Measurements from ENCODE around the gene CHMP5. TPM values are rescaled to one million over a fixed set of nuclear protein-coding genes. Genes with fewer than 3 reads are reported as not detected.

Gene CHMP5
- polyA plus RNA-seq, 1 of the 3 experiments (the other 2 are of a cell fraction), result 88.3 TPM

DNA sequence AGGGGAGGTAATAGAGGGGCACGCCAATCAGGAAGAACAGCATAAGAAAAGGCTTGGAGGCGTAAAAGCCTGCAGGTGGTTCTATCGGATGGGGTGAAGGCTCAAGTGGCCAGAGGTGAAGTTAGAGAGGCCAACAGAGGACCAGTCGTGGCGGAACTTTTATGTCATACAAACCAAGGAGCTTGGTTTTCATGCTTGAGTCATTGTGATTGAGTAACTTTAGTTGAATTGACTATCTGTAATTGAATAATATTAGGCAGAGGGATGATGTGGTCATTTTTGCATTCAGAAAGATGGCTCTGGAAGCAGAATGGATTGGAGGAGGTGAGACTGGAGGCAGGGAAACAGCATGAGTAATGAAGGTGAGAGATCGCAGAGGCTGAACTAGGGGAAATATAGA is 32.0 kb upstream of the CHMP5 start (continued):
- TF ChIP-seq, protein P1, sequence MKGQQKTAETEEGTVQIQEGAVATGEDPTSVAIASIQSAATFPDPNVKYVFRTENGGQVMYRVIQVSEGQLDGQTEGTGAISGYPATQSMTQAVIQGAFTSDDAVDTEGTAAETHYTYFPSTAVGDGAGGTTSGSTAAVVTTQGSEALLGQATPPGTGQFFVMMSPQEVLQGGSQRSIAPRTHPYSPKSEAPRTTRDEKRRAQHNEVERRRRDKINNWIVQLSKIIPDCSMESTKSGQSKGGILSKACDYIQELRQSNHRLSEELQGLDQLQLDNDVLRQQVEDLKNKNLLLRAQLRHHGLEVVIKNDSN (IDR thresholded peaks at IDR 0.05; ENCODE audit: borderline replicate concordance, low read depth), result no peak
- TF ChIP-seq, protein P2, sequence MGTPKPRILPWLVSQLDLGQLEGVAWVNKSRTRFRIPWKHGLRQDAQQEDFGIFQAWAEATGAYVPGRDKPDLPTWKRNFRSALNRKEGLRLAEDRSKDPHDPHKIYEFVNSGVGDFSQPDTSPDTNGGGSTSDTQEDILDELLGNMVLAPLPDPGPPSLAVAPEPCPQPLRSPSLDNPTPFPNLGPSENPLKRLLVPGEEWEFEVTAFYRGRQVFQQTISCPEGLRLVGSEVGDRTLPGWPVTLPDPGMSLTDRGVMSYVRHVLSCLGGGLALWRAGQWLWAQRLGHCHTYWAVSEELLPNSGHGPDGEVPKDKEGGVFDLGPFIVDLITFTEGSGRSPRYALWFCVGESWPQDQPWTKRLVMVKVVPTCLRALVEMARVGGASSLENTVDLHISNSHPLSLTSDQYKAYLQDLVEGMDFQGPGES (IDR thresholded peaks at IDR 0.05; ENCODE audit: low read depth, low read length), result no peak
- TF ChIP-seq EZH2phosphoT487 (IDR thresholded peaks at IDR 0.05; ENCODE audit: borderline replicate concordance, low read depth), result no peak

DNA sequence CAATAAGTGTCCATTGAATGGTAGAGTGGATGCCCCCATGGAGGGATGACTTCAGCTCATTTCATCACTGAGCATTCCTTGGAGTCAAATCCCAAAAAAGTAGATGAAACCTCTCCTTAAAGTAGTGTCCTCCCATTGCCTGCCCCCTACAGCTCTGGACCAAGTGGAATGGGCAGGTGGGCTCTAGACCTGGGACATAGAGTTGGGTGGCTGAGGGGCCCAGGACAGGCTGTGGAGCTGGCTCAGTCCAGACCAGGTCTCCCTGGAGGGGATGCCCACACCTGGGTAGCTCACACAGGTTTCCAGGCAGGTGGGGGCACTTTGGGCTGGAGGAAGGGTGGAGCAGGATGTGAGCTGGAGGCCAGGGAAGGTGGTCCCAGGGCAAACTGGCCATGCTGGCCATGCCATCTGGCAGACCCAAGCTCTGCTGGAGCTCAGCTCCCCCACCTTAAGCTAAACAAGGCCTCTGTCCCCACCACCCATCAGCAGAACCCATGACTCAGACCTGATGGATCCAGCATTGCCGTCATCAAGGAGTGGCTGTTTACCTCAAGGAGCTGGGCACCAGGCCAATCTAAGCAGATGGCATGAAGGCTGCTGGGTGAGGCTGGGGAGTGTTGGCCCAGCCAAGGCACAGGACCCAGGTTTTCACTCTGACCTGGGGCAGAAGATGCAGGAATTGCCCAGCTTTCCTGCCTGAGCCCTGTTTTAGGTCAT is 31.1 kb upstream of the CHMP5 start:
- H3K9ac ChIP-seq, result no peak overlapping the region
- ChIA-PET POLR2A (no interaction called here), CTCF (interaction anchor here (0.9 to 1.6 kb wide), 4 partner anchors 8 to 127 kb away, joined by 3 to 6 read pairs (median 4); no protein-coding TSS in a partner anchor)
- no peaks in the 10 kb centered on the region for H3K27me3 ChIP-seq (ENCODE audit: insufficient read depth)
- no peaks in the 10 kb centered on the region for H3F3A ChIP-seq (replicated peaks; ENCODE audit: insufficient read depth)
- no peaks in the 10 kb centered on the region for H3K9me3 ChIP-seq
- DNase-seq, result no peak
- H2AFZ ChIP-seq (ENCODE audit: low read depth), result no peak overlapping the region
- H4K20me1 ChIP-seq (ENCODE audit: insufficient read depth), result no peaks in the 10 kb centered on the region
- no peak overlapping the region; the same call in 1 of the 2 replicates for H3K4me2 ChIP-seq
- H3K9me2 ChIP-seq, result no peaks in the 10 kb centered on the region
- WGBS (ENCODE audit: low lambda C conversion rate), result 0% methylated on average over 1 of the region's 1 CpG
- H3K27ac ChIP-seq (ENCODE audit: low read depth in 2 of 2, low read length in 1 of 2), result no peak overlapping the region
- H3K79me2 ChIP-seq (ENCODE audit: insufficient read depth), result no peaks in the 10 kb centered on the region
- peaks cover 4% of the 10 kb centered on the region in 2 experiments; a peak in 2 of 4 replicates for H3K4me1 ChIP-seq (ENCODE audit: control insufficient read depth in 1 of 2, insufficient read depth in 2 of 2, low read depth in 1 of 2, low read length in 1 of 2)
- no peaks in the 10 kb centered on the region for H3K36me3 ChIP-seq (replicated peaks in 1 of 2; ENCODE audit: control insufficient read depth in 1 of 2, insufficient read depth in 2 of 2, low read length in 1 of 2)
- TF ChIP-seq, protein P3, sequence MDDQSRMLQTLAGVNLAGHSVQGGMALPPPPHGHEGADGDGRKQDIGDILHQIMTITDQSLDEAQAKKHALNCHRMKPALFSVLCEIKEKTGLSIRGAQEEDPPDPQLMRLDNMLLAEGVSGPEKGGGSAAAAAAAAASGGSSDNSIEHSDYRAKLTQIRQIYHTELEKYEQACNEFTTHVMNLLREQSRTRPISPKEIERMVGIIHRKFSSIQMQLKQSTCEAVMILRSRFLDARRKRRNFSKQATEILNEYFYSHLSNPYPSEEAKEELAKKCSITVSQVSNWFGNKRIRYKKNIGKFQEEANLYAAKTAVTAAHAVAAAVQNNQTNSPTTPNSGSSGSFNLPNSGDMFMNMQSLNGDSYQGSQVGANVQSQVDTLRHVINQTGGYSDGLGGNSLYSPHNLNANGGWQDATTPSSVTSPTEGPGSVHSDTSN (IDR thresholded peaks at IDR 0.05), result peak; percentile 52
- TF ChIP-seq RXRA (IDR thresholded peaks at IDR 0.05; ENCODE audit: borderline replicate concordance, low read depth), result no peak
- TF ChIP-seq ELF1 (IDR thresholded peaks at IDR 0.05), result no peak
- no peak for TF ChIP-seq FOXJ3 (CRISPR knock-in tag; IDR thresholded peaks at IDR 0.05)
- TF ChIP-seq EP300 (IDR thresholded peaks at IDR 0.05; ENCODE audit: borderline replicate concordance in 1 of 2, low read depth in 1 of 2, low read length in 1 of 2), result peak in 1 of 2 experiments; percentile 24; a peak in 1 of 4 replicates
- TF ChIP-seq MXI1 (IDR thresholded peaks at IDR 0.05; ENCODE audit: low read depth, low read length), result no peak
- TF ChIP-seq NRF1 (IDR thresholded peaks at IDR 0.05; ENCODE audit: low read depth, low read length), result no peak
- TF ChIP-seq JUND (IDR thresholded peaks at IDR 0.05), result peak; percentile 58
- peak; percentile 92 for TF ChIP-seq NFIC (IDR thresholded peaks at IDR 0.05; ENCODE audit: borderline replicate concordance)
- TF ChIP-seq, protein P1 (IDR thresholded peaks at IDR 0.05; ENCODE audit: borderline replicate concordance, low read depth), result no peak
- TF ChIP-seq, protein P4, sequence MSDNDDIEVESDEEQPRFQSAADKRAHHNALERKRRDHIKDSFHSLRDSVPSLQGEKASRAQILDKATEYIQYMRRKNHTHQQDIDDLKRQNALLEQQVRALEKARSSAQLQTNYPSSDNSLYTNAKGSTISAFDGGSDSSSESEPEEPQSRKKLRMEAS (IDR thresholded peaks at IDR 0.05; ENCODE audit: low read depth), result peak; percentile 19; the same call in 1 of the 2 replicates
- peak; percentile 77; the same call in 1 of the 2 replicates for TF ChIP-seq FOSL2 (IDR thresholded peaks at IDR 0.05; ENCODE audit: borderline replicate concordance, low read depth)
- TF ChIP-seq TCF12 (IDR thresholded peaks at IDR 0.05), result peak; percentile 82
- H3K4me3 ChIP-seq (ENCODE audit: low read depth in 2 of 2, low read length in 1 of 2), result no peak overlapping the region

Measured in SK-N-SH (cell line).